WI38 (cell line): ENCODE measurements around the gene FKBP10.

Experiments
- H3K4me3 ChIP-seq: 2 replicates; pipeline ENCODE4 v1.5.1; 2011; ENCODE audit warnings: low read depth, mild to moderate bottlenecking, control low read depth, low read length
- CTCF ChIP-seq: IDR thresholded peaks from 2 replicates; pipeline ENCODE4 v1.5.1; 2012; ENCODE audit warnings: low read depth, mild to moderate bottlenecking, control low read depth, low read length

The FKBP10 gene

GRCh38 chr17:41868568-41868967 lies 55.8 kb downstream of the FKBP10 start:
- no peak for TF ChIP-seq CTCF
- no peak overlapping the region for H3K4me3 ChIP-seq

GRCh38 chr17:41869426-41869825 lies 56.6 kb downstream of the FKBP10 start:
- no peak for TF ChIP-seq CTCF
- H3K4me3 ChIP-seq, result no peak overlapping the region

GRCh38 chr17:41870097-41870496 lies 57.3 kb downstream of the FKBP10 start:
- H3K4me3 ChIP-seq, result no peak overlapping the region
- TF ChIP-seq CTCF, result no peak

GRCh38 chr17:41870627-41871026 lies 57.8 kb downstream of the FKBP10 start:
- H3K4me3 ChIP-seq, result no peak overlapping the region
- no peak for TF ChIP-seq CTCF

GRCh38 chr17:41871789-41872188 lies 59.0 kb downstream of the FKBP10 start:
- no peak for TF ChIP-seq CTCF
- no peak overlapping the region for H3K4me3 ChIP-seq
